Epithelial cell of proximal tubule (primary cell): ENCODE data around the gene P2RY14. TPM values are rescaled to one million over a fixed set of nuclear protein-coding genes. Genes with fewer than 3 reads are reported as not detected.

Source experiments
- DNase-seq: peaks from one replicate; pipeline ENCODE4 v3.0.0-alpha.2; 2011; ENCODE audit warnings: low read depth
- H3K4me3 ChIP-seq: 2 replicates; pipeline ENCODE4 v1.5.1; 2011; ENCODE audit warnings: low read depth, mild to moderate bottlenecking, low read length
- total RNA-seq: library from RNA; depleted of rRNA; stranded (reverse); fragments of >200 nt; gene quantifications from 2 replicates; pipeline ENCODE4 v1.2.3, GENCODE V29; 2015
- TF ChIP-seq, protein P1 (sequence below): conservative IDR thresholded peaks from 2 replicates; pipeline ENCODE4 v1.5.1; 2012; ENCODE audit warnings: low read depth, mild to moderate bottlenecking, low read length

The P2RY14 gene
- total RNA-seq, 1 donor from 2014 or later, result not detected

DNA sequence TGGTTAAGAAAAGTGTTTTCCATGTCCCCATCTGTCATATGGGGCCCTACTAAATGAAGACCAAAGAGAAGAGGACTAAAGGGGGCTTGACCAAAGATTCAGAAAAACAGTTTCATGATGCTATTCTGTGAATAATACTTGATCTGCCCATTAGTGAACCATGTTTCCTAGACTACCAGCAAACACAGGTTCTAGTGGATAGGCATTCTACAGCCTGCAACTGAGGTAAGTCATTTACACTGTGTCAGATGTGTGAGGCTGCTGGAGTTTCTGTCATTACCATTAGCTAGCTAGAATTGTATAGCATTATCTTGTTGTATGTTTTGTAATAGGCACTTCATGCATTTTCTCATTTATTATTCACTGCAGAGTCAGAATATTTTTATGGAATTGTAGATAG is 81.9 kb downstream of the P2RY14 start:
- TF ChIP-seq, protein P1, sequence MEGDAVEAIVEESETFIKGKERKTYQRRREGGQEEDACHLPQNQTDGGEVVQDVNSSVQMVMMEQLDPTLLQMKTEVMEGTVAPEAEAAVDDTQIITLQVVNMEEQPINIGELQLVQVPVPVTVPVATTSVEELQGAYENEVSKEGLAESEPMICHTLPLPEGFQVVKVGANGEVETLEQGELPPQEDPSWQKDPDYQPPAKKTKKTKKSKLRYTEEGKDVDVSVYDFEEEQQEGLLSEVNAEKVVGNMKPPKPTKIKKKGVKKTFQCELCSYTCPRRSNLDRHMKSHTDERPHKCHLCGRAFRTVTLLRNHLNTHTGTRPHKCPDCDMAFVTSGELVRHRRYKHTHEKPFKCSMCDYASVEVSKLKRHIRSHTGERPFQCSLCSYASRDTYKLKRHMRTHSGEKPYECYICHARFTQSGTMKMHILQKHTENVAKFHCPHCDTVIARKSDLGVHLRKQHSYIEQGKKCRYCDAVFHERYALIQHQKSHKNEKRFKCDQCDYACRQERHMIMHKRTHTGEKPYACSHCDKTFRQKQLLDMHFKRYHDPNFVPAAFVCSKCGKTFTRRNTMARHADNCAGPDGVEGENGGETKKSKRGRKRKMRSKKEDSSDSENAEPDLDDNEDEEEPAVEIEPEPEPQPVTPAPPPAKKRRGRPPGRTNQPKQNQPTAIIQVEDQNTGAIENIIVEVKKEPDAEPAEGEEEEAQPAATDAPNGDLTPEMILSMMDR, result no peak
- H3K4me3 ChIP-seq, result no peak overlapping the region
- no peak for DNase-seq

DNA sequence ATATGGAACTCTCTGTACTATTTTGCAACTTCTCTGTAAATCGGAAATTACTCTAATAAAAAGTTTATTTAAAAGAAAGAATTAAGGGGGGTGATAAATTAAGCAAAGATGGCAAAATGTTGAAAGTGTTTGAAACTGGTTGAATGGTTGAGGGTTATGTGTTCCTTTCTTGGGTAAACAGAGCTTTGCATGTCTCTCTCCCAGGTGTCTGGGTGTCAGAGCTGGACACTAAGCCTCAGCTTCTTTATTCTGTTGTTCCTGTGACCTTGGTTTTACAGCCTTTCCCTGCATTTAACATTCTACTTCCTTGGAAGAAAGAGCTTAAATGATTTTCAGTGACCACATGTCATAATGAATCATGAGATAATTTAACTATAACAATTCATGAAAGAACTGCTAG is 82.5 kb downstream of the P2RY14 start:
- H3K4me3 ChIP-seq, result no peak overlapping the region
- DNase-seq, result no peak
- TF ChIP-seq, protein P1, result no peak

DNA sequence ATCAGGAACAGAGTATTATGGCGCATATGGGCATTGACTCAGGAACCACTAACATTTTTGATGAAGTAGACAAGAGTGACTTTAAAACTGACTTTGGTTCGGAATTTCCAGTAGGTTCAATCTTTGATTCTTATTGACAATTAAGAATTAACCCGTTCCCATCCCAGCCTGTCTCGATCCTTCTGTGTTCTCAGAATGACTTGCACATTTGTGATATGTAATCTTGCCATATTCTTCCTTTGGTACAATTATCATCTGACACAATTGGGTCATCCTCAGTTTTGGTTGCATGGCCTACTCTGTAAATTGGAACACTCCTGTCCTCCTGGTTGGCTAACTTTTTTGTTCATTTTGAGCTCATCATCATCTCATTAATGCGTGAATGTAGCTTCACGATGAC is 85.8 kb downstream of the P2RY14 start:
- no peak for DNase-seq
- TF ChIP-seq, protein P1, result no peak
- H3K4me3 ChIP-seq, result no peak overlapping the region

DNA sequence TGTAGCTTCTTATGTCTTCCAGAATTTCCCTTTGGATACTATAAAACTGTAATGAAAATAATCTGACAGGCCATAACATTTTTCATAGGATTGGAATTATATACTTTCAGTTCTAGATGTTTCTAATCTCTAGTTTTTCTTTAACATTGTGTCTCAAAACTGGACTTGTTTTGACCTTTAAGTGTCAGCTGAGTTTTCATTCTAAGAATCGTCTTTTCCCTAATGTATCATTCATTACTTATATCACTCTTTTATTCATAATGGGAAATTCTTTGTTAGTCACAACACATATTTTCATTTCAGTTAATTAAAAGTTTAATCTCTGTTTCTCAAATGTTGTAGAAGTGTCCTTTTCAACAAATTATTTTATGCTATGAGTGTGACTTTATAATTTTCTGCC is 87.2 kb downstream of the P2RY14 start:
- no peak for DNase-seq
- no peak overlapping the region for H3K4me3 ChIP-seq
- TF ChIP-seq, protein P1, result no peak

DNA sequence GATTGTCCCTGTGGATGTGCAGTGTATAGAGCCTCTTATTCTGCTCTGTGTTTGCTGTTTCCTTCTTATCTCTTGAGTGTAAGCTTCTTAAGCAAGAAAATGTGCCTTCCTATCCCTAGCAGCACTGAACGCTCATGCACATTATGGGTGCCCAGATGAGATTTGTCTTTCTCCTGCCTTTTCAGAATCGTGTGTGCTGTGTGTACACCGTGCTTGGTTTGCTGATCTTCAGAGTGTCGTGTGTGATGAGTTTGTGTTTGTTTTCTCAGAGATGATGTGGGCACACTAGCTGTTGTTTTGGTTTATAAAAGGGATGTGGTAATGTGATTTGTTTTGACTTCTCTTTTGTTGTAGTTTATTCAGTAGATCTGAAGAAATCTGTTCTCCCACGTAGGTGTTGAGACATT is 95.1 kb downstream of the P2RY14 start:
- no peak overlapping the region for H3K4me3 ChIP-seq
- TF ChIP-seq, protein P1, result no peak
- DNase-seq, result no peak

DNA sequence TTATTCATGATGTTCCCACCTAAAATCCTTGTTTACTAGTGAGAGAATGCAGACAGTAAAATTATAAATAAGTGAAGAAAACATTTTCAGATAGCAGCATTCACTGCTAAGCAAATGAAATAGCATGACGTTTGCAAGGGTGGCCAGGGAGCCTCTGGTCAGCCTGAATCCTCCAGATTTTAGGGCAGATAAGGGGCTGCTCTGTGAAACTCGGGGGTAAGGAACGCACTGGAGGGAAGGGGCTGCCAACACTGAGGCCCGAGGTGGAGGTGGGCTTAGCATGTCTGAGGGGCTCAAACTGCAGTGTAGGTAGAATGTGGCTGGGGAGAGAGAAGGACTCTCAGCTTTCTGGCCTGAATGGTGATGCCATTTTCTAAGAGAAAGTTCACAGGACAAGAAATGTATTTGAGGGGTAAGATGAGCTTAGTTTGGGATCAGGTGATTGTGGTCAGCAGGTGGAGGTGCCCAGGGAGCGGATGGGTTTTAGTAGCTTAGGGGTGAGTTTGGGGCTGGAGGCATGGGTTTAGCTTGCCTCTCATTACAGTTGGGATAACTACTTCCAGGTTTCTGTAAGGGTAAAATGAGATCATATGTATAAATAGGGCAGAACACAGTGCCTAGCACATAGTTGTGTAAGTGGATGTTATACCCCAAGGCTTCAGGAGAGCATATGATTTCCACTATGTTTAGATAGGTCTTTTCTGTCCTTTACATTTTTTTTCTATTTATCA is 95.8 kb downstream of the P2RY14 start:
- TF ChIP-seq, protein P1, result no peak
- no peak for DNase-seq
- H3K4me3 ChIP-seq, result no peak overlapping the region
